GM18526 (cell line): Measurements from ENCODE around the gene ECSCR.

Experiments
- POLR2A ChIP-seq: IDR thresholded peaks from 3 replicates; pipeline ENCODE4 v1.6.1; 2011; ENCODE audit not compliant: insufficient read length; ENCODE audit errors: extremely low read depth

The ECSCR gene

GRCh38 chr5:139473565-139473964 is 11.0 kb upstream of the ECSCR start:
- no peak for TF ChIP-seq POLR2A

GRCh38 chr5:139473105-139473504 is 10.6 kb upstream of the ECSCR start:
- TF ChIP-seq POLR2A: no peak

- no peak for TF ChIP-seq POLR2A
Measured at GRCh38 chr5:139472386-139473030, 10.0 kb upstream of the ECSCR start.

- TF ChIP-seq POLR2A: no peak
Measured at GRCh38 chr5:139470821-139471300, 8.3 kb upstream of the ECSCR start, which contains the start of gene SMIM33. Gene SMIM33 (plus strand): TSS chr5:139471004. CDS start chr5:139471122, 118 bp downstream.

GRCh38 chr5:139468421-139468931 is 5.9 kb upstream of the ECSCR start:
- no peak for TF ChIP-seq POLR2A

- TF ChIP-seq POLR2A: no peak
Measured at GRCh38 chr5:139461698-139462097, 845 bp downstream of the ECSCR start.

GRCh38 chr5:139461176-139461575 is 1.4 kb downstream of the ECSCR start:
- TF ChIP-seq POLR2A: no peak

- TF ChIP-seq POLR2A: no peak
Measured at GRCh38 chr5:139460455-139460854, 2.1 kb downstream of the ECSCR start.

- TF ChIP-seq POLR2A: no peak
Measured at GRCh38 chr5:139459451-139459934, 3.0 kb downstream of the ECSCR start.

- no peak for TF ChIP-seq POLR2A
Measured at GRCh38 chr5:139458580-139459407, 3.7 kb downstream of the ECSCR start.

GRCh38 chr5:139457653-139458306 is 4.8 kb downstream of the ECSCR start:
- no peak for TF ChIP-seq POLR2A

GRCh38 chr5:139457241-139457640 is 5.3 kb downstream of the ECSCR start:
- TF ChIP-seq POLR2A: no peak

GRCh38 chr5:139456776-139457175 is 5.8 kb downstream of the ECSCR start:
- no peak for TF ChIP-seq POLR2A

GRCh38 chr5:139454568-139455290 is 7.8 kb downstream of the ECSCR start:
- no peak for TF ChIP-seq POLR2A
